ENCODE measurements around the gene ETS2.

GRCh38 chr21:38780879-38781278 lies 24.9 kb upstream of the ETS2 start:
- no peak for TF ChIP-seq CTCF (conservative IDR thresholded peaks at IDR 0.05)
- no peak for TF ChIP-seq ZFX (IDR thresholded peaks at IDR 0.05)
